Transverse colon (tissue), 4 donors: ENCODE measurements around the gene ABCD4. TPM values are rescaled to one million over a fixed set of nuclear protein-coding genes. Genes with fewer than 3 reads are reported as not detected.

Source experiments
- DNase-seq: peaks from one replicate; pipeline ENCODE4 v3.0.0-alpha.2; 2019
- H3K27ac ChIP-seq, 4 donors: fragments of 200-600 bp; sonication (generic); 2 replicates each; pipeline ENCODE4 v1.5.1; 2016 to 2018; ENCODE audit warnings: inconsistent platforms in 4 of 4
- H3K27me3 ChIP-seq: fragments of 200-600 bp; sonication (generic); 2 replicates; pipeline ENCODE4 v1.5.1; 2017; ENCODE audit warnings: inconsistent platforms
- H3K36me3 ChIP-seq, 4 donors: fragments of 200-600 bp; sonication (generic); 2 replicates each; pipeline ENCODE4 v1.5.1; 2017 to 2019; ENCODE audit warnings: inconsistent platforms in 4 of 4
- H3K4me1 ChIP-seq, 4 donors: fragments of 200-600 bp; sonication (generic); 2 replicates each; pipeline ENCODE4 v1.5.1; 2017 to 2020; ENCODE audit warnings: inconsistent platforms in 4 of 4
- H3K4me3 ChIP-seq, 4 donors: fragments of 200-600 bp; sonication (generic); 1 replicate in 1 of 4; 2 replicates in 3 of 4; pipeline versions ENCODE4 v1.5.1 to v1.6.1; 2017 to 2019; ENCODE audit warnings: inconsistent platforms in 4 of 4
- H3K9me3 ChIP-seq, 2 donors: fragments of 200-600 bp; sonication (generic); 2 replicates each; pipeline ENCODE4 v1.5.1; 2017 to 2019; ENCODE audit warnings: inconsistent platforms in 2 of 2
- EP300 ChIP-seq: sonication (generic); formaldehyde crosslinking; IDR thresholded peaks from one replicate; pipeline ENCODE4 v1.6.1; 2017; ENCODE audit warnings: antibody characterized with exemption, low read depth
- POLR2A ChIP-seq: fragments of 450-650 bp; IDR thresholded peaks from one replicate; pipeline ENCODE4 v1.6.1; 2016; ENCODE audit warnings: antibody characterized with exemption, mild to moderate bottlenecking, moderate library complexity
- POLR2AphosphoS5 ChIP-seq, 3 donors: sonication (generic); formaldehyde crosslinking; IDR thresholded peaks; one replicate each; pipeline ENCODE4 v1.6.1; 2016; ENCODE audit warnings: antibody characterized with exemption in 3 of 3
- WGBS, 2 donors: methylation state at CpG; one replicate each; pipeline ENCODE4 v1.1.5; 2018; ENCODE audit warnings: low coverage in 1 of 2; 5-methylcytosine and 5-hydroxymethylcytosine counted together
- in situ Hi-C, 4 donors: fragments of 200-750 bp; cut with MboI; loops; one replicate each; pipeline versions ENCODE4 v1.15.0 to v1.15.1; 2017; ENCODE audit warnings: low sequenced_read_pairs in 3 of 4, low pct_ligation_motif_present in 1 of 4, low pct_unique_long_range_greater_than_20kb in 1 of 4
- intact Hi-C: fragments of 100-400 bp; cut with DNase I; formaldehyde crosslinking; loops from one replicate; pipeline ENCODE4 v1.15.1; 2023; ENCODE audit warnings: low total_unique reads
- total RNA-seq, 4 donors: library from RNA; depleted of rRNA; stranded (reverse); fragments of >200 nt; gene quantifications; one replicate each; pipeline ENCODE4 v1.1.0, GENCODE V29; 2016
- TF ChIP-seq, protein P1 (sequence below), 5 experiments: fragments of 200-600 bp in 3 of 5; fragments of 450-650 bp in 2 of 5; sonication (generic) in 3 of 5; IDR thresholded peaks; 1 replicate in 2 of 5; 2 replicates in 3 of 5; pipeline ENCODE4 v1.5.1; 2016 to 2017; ENCODE audit warnings: antibody characterized with exemption in 5 of 5, inconsistent platforms in 3 of 5, mild to moderate bottlenecking in 2 of 5, moderate library complexity in 1 of 5

Gene ABCD4
- total RNA-seq, 4 donors from 2014 or later = 51.6 to 107 (median 73.1) TPM

DNA sequence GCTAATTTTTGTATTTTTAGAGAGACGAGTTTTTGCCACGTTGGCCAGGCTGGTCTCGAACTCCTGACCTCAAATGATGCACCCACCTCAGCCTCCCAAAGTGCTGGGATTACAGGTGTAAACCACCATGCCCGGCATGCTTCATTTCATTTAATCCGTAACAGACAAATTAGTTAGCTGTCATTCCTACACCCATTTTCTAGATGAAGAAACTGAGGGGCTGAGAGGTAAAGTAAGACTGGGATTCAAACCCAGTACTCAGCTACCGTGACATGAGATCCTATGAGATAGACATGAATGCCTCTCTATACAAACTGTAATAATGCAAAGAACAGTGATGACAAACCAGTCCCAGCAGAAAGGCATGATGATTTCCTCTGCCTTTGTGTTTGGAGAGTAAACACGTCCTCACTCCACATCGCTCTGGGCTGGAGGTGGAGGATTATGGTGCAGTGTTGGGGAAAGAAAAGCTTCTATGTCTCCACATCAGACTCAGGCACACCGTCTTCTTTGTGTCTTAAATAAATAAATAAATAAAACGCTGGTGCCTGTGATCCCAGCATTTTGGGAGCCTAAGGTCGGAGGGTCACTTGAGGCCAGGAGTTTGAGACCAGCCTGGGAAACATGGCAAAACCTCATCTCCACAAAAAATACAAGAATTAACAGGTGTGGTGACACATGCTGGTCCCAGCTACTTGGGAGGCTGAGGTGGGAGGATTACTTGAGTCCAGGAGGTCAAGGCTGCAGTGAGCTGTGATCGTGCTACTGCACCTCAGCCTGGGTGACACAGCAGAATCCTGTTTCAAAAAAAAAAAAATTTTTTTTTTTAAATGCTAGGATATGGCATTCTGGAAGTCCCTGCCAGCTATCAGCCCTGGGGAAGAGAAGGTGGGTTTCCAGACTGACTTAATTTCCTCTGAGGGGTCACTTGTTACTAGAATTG lies 53.0 kb downstream of the ABCD4 start:
- TF ChIP-seq, protein P1, sequence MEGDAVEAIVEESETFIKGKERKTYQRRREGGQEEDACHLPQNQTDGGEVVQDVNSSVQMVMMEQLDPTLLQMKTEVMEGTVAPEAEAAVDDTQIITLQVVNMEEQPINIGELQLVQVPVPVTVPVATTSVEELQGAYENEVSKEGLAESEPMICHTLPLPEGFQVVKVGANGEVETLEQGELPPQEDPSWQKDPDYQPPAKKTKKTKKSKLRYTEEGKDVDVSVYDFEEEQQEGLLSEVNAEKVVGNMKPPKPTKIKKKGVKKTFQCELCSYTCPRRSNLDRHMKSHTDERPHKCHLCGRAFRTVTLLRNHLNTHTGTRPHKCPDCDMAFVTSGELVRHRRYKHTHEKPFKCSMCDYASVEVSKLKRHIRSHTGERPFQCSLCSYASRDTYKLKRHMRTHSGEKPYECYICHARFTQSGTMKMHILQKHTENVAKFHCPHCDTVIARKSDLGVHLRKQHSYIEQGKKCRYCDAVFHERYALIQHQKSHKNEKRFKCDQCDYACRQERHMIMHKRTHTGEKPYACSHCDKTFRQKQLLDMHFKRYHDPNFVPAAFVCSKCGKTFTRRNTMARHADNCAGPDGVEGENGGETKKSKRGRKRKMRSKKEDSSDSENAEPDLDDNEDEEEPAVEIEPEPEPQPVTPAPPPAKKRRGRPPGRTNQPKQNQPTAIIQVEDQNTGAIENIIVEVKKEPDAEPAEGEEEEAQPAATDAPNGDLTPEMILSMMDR (IDR thresholded peaks at IDR 0.05) = no peak
- TF ChIP-seq EP300 (no peak), POLR2AphosphoS5 (IDR thresholded peaks at IDR 0.05) (no peak), POLR2A (no peak)
- DNase-seq = no peak
- intact Hi-C loops = loop anchor here (5.0 kb wide), 1 partner anchor 137 kb away; no protein-coding TSS in a partner anchor
- H3K4me1 ChIP-seq = peaks cover 0 to 7% (median 2%) of the 10 kb centered on the region in 4 donors
- H3K27ac ChIP-seq = no peak overlapping the region
- in situ Hi-C loops = loop anchor here (5.0 to 10.0 kb wide), 4 partner anchors 132 to 145 kb away; no protein-coding TSS in a partner anchor
- H3K4me3 ChIP-seq = no peak overlapping the region
- WGBS, 2 donors = 62 to 67% methylated on average over 6 to 12 of the region's 12 CpGs
- no peaks in the 10 kb centered on the region for H3K36me3 ChIP-seq
- peaks cover 59% of the 10 kb centered on the region for H3K27me3 ChIP-seq
- no peaks in the 10 kb centered on the region for H3K9me3 ChIP-seq

GRCh38 chr14:74248017-74248416 lies 54.7 kb downstream of the ABCD4 start:
- H3K36me3 ChIP-seq = no peaks in the 10 kb centered on the region
- peaks cover 0 to 7% (median 2%) of the 10 kb centered on the region in 4 donors for H3K4me1 ChIP-seq
- H3K27me3 ChIP-seq = peaks cover 65% of the 10 kb centered on the region
- 56 to 63% methylated on average over 3 to 6 of the region's 6 CpGs for WGBS, 2 donors
- H3K27ac ChIP-seq = no peak overlapping the region
- no peak for DNase-seq
- H3K4me3 ChIP-seq = no peak overlapping the region
- in situ Hi-C loops (loop anchor here in 1 of 4 donors (5.0 kb wide), 1 partner anchor 131 kb away; no protein-coding TSS in a partner anchor), intact Hi-C loops (loop anchor here (5.0 kb wide), 1 partner anchor 136 kb away; no protein-coding TSS in a partner anchor)
- no peaks in the 10 kb centered on the region for H3K9me3 ChIP-seq
- TF ChIP-seq, protein P1 (IDR thresholded peaks at IDR 0.05) = no peak
- TF ChIP-seq POLR2A (no peak), EP300 (no peak), POLR2AphosphoS5 (IDR thresholded peaks at IDR 0.05) (no peak)

DNA sequence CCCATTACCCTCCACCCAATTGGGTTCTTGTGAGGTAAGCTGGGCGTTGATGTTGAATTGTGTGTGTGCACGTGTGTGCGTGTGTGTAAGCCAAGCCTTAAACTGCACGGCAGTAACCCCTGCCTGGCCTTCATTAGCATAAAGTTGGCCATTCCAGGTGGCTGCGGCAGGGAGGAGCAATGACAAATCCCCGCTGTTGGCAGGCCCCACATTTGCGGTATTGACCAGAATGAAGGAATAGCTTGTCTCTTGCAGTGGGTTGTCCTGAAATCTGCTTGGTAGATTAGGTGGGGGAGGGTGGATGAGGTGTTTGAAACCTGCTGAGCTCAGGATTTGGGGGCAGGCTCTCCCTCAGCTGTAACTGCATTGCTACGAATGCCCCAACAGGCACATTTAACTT lies 56.2 kb downstream of the ABCD4 start:
- intact Hi-C loops (loop anchor here (5.0 kb wide), 1 partner anchor 134 kb away; no protein-coding TSS in a partner anchor), in situ Hi-C loops (loop anchor here in 1 of 4 donors (5.0 kb wide), 1 partner anchor 129 kb away; no protein-coding TSS in a partner anchor)
- Histone ChIP-seq H3K27ac (no peak overlapping the region), H3K9me3 (no peaks in the 10 kb centered on the region), H3K27me3 (peaks cover 74% of the 10 kb centered on the region), H3K4me1 (peaks cover 0 to 12% (median 4%) of the 10 kb centered on the region in 4 donors), H3K4me3 (no peak overlapping the region), H3K36me3 (no peaks in the 10 kb centered on the region)
- TF ChIP-seq EP300 = no peak
- TF ChIP-seq, protein P1 (IDR thresholded peaks at IDR 0.05) = no peak
- no peak for TF ChIP-seq POLR2AphosphoS5 (IDR thresholded peaks at IDR 0.05)
- no peak for TF ChIP-seq POLR2A
- no peak for DNase-seq
- 47 to 75% methylated on average over 6 to 8 of the region's 8 CpGs for WGBS, 2 donors

DNA sequence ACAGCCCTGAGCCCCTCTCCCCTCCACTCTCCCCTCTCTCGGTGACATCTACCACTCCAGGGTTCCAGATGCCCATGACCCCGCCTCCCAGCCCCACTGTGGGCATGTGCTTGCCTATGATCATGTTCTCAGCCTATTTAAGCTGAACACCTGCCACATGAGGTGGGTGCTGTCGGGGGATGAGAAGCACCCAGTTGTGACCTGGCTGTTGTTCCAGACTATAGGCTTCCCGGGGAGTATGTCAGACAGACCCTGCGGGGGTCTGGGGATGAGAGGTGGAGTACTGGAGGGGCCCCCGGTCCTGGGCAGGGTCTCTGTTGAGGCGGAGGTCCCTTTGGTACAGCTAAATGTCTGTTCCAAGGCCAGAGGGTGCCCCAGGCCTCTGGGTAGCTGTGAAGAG lies 57.4 kb downstream of the ABCD4 start:
- no peak for TF ChIP-seq EP300
- no peak for TF ChIP-seq POLR2AphosphoS5 (IDR thresholded peaks at IDR 0.05)
- TF ChIP-seq, protein P1 (IDR thresholded peaks at IDR 0.05) = no peak
- no peak for TF ChIP-seq POLR2A
- DNase-seq = no peak
- H3K9me3 ChIP-seq = no peaks in the 10 kb centered on the region
- 74% methylated on average over 7 of the region's 7 CpGs; no CpG with 5 or more reads in 1 of the 2 donors for WGBS, 2 donors
- peaks cover 9 to 20% (median 15%) of the 10 kb centered on the region in 4 donors for H3K4me1 ChIP-seq
- H3K27me3 ChIP-seq = peaks cover 82% of the 10 kb centered on the region
- no peak overlapping the region for H3K27ac ChIP-seq
- intact Hi-C loops = loop anchor here (5.0 kb wide), 1 partner anchor 133 kb away; no protein-coding TSS in a partner anchor
- no peaks in the 10 kb centered on the region for H3K36me3 ChIP-seq
- in situ Hi-C loops = loop anchor here in 1 of 4 donors (5.0 kb wide), 1 partner anchor 128 kb away; no protein-coding TSS in a partner anchor
- no peak overlapping the region for H3K4me3 ChIP-seq
